T-helper 22 cell (primary cell): ENCODE data around the gene ATG10.
"Not testable (repeated sequence)": the region's sequence is repeated elsewhere in the genome, so short reads cannot be mapped to it uniquely, and the experiment has no call there.

Source experiments
- DNase-seq: peaks from one replicate; pipeline ENCODE4 v3.0.0-alpha.2; 2020; ENCODE audit warnings: low read depth

The ATG10 gene

DNA sequence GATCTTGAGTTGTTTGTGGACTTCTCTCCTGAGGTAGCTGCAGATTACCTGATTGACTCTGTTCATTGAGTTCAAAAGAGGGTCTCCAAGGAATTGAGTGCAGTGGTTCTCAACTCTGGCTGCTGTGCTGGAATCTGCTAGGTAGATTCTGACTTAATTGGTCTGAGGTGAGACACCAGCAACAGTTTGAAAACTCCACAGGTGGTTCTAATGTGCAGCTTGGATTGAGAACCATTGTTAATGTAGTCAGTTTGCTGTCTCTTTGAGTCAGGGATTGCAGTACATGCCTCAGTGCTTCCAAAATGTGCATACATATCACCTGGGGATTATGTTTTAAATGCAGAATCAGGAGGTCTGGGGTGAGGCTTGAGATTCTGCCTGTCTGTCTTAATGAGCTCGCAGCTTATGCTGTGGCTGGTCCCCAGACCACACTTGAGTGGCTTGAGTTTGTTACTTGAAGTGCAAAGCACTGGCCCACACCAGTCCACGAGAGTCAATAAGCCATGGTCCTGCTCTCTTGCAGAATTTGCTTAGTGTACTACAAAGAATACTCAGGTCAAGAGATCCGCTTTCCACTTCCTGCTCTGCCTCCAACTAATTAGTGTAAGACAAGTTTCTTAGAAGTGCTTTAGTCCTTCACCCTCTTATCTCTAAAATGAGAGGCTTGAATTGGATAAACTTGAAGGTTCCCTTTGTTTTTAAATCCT lies 82.3 kb downstream of the ATG10 start:
- no peak for DNase-seq

DNA sequence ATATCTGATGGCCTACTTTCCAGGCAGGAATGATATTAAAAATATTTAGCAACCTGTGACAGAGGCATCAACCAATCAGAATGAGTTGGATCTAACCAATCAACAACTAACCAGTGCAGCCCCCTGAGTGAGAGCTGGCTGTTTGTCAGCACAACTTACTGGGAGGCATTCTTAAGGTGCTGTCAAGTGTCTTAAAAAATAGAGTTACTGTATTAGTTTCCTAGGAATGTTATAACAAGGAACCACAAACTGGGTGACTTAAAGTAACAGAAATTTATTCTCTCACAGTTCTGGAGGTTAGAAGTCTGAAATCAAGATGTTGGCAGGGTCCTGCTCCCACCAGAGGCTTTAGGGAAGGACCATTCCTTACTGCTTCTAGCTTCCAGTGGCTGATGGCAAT lies 85.2 kb downstream of the ATG10 start:
- no peak for DNase-seq

GRCh38 chr5:82058710-82059109 lies 86.9 kb downstream of the ATG10 start:
- no peak for DNase-seq

DNA sequence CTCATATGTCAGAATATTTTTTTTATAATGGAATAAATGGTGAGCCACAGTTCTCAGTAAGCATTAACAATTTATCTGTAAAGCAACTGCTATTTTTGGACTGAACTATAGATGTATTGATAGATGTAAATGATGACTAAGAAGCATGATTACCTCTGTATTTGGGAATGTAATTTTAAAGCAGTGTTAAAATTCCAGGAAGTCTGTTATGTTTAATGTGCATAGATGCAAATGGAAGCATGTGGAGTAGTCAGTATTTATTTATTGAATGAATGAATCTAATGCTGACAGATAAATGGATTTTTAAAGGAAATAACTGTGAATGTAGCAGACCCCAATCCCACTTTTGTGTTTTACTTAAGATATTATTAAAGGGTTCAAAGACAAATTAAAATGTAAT lies 95.0 kb downstream of the ATG10 start:
- DNase-seq = no peak

DNA sequence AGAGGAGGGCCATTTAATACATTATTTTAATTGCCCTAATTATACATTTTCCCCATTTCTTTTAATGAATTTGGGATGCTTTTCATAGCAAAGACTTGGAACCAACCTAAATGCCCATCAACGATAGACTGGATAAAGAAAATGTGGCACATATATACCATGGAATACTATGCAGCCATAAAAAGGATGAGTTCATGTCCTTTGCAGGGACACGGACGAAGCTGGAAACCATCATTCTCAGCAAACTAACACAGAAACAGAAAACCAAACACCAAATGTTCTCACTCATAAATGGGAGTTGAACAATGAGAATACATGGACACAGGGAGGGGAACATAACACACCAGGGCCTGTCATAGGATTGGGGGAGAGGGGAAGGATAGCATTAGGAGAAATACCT lies 96.2 kb downstream of the ATG10 start:
- not testable (repeated sequence) for DNase-seq

DNA sequence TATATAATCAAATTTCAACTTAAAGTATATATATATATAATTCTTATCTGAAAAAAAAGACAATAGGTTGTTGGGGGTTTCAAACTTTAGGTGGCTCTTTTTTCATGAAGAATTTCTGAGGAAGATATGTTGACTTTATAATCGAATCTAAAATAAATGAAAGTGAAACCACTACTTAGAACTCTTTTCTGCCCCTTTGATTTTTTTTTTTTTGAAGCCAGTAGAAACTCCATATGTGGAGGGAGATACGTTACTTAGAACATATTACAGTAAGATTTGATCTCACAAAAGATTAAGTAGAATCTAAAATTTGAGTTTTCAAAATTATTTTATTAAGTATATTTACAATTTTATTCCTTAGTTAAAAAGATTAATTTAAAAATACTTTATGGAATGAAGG lies 96.9 kb downstream of the ATG10 start:
- DNase-seq = no peak

DNA sequence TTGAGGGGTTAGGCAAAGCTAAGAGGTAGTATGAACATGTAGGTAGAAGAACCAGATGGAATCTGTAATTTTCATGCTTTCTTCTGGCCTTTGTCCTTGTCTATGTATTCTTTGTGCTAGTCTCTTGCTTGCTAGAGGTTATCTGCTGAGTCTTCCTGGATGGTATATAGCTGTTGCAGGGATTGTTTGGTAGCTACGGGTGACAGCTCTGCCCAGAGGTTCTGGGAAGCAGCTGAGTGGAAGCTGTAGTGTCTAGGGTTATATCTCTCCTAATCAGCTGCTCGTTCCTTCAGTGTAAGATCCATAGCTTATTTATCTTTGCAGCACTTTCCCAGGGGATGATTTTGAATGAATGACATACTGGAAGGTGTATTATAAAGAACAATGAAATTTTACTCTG lies 100.3 kb downstream of the ATG10 start:
- no peak for DNase-seq

DNA sequence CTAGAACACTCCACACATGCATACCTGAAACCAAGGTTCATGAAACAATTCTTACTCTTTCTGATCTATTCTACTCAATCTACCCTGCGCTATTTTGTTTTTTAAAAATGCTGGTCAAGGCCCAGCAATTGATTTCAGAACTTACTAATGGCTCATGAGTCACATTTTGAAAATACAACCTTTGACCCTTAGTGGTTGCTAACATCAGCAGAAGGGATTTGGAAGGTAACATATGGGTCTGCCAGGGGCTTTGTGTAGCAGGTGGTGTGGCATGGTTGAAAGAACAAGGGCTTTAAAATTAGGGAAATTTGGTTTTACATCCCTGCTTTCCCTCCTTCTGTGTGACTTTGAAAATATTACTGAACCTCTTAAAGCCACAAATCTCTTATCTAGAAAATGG lies 101.4 kb downstream of the ATG10 start:
- DNase-seq = no peak

DNA sequence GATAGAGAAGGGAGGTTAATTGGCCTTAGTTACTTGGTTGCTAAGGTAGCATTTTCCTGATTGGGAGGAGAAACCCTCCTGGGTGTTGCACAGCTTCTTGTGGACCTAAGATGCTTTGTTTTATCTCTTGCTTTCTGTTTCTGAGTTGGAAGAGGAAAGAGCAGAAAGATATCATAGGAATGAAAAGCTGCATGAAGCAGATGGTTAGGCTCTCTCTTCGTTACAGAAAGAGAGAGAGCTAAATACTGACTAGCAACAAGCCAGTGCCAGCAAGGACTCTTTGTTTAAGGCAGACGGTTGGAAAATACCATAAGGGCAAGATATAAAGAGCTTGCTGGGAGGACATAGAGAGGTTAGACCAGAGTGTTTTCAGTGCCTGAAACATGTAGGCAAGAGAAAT lies 103.1 kb downstream of the ATG10 start:
- DNase-seq = no peak

- no peak for DNase-seq
These were observed 105.7 kb downstream of the ATG10 start for GRCh38 chr5:82077496-82077895.

- no peak for DNase-seq
These were observed 119.8 kb downstream of the ATG10 start for GRCh38 chr5:82091617-82092016.

GRCh38 chr5:82095536-82095935 lies 123.7 kb downstream of the ATG10 start:
- DNase-seq = no peak

DNA sequence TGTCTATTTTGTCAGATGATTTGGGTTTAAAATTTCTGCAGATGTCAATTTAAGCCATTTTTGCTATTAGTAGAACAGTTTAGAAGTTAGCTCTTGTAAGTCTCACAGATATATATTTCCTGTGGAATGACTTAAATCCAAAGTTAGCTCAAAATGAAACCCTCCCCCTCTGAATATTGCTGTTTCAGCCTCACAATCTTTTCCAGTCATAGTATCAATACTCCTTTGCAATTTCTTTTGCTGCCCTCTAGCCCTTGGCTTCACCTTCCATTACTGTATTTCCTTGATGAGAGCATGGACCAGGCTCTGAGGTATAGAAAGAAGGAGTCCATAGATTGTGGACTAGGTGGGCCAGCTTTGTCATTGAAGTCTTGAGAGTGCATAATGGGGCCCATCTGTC lies 124.4 kb downstream of the ATG10 start:
- DNase-seq = no peak

DNA sequence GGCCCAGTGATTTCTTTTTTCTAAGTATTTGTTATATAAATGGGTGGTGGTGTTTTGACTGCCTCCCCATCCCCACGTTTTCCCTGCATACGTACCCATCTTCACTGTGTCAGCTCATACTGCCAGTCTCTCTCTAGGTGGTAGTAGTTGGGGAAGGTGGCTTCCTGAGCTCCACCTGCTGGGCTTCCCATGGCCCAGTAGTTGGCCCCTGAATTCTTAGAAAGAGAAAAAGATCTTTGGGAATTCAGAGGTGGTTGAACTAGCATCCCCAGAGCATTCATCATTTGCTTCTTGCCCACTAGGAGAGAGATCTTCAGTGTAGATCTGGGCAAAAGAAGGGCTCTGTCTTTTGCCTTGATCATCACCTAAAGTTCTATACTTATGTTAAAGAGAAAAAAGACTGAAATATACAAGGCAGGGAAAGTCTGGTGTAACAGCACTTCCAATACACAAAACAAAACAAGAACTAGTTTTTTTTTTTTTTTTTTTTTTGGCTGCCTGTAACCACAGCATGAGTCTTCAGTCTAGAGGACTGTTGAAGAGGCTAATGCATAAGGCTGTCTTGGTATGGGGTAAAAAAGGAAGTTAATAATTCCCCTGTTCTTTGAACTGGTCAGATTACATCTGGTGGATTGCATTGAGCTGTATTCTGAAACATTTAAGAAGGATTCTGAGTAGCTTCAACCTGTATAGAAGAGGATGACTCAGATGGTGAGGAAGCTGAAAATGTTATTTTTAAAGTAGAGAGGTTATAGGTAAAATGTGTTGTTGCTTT lies 128.7 kb downstream of the ATG10 start:
- DNase-seq = no peak

DNA sequence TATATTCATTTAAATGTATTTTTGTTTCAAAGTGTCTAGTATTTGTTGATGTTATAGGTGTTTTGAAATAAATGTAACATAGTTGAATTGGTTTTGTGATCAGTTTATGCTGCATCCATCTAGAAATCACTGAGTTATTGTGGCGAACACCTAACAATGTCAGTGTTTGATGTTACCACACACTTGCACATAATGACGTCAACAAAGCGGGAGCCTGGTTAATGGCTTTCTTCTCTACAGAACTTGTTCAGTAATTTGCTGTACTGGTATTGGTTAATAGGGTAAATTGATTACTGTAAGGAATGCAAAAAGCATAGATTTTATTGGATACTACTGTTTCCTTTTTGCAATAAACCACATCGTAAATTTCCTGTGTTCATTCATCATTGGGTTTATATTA lies 133.0 kb downstream of the ATG10 start:
- no peak for DNase-seq

DNA sequence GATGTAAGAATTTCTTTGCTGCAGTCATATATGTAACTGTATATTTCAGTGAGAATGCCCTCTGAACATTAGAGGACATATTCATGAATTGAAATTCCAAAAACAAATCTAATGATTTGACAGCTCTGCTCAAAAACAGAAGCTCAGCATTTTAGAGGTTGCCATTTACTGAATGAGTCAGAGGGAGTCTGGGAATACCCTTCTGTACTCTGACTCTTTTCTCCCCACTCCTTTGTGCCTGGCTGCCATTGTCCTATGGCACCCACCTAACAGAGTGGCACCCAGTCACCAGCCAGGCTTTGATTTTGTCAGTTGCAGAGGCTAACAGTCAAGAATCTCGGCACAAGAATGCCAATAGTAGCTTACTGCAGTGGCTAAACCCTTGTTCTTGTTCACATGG lies 133.6 kb downstream of the ATG10 start:
- no peak for DNase-seq

DNA sequence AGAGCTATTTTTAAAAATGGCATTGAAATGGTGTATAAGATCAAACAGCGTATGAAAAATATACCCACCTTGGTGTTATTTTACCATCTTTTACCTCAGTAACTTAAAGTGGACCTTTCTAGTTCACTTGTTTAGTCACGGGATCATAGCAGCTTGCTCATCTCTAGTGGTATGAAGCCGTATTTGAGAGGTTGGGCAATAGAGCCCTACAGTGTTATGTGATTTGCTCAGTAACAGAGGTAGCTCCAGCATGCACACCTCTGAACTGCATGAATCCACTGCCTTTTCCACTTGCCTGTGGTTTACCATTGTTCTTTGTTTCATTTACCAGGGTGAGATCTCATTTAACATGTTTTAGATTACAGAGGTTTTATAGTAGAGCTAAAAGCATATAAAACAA lies 134.4 kb downstream of the ATG10 start:
- no peak for DNase-seq

- DNase-seq = no peak
These were observed 134.9 kb downstream of the ATG10 start for GRCh38 chr5:82106756-82107155.

DNA sequence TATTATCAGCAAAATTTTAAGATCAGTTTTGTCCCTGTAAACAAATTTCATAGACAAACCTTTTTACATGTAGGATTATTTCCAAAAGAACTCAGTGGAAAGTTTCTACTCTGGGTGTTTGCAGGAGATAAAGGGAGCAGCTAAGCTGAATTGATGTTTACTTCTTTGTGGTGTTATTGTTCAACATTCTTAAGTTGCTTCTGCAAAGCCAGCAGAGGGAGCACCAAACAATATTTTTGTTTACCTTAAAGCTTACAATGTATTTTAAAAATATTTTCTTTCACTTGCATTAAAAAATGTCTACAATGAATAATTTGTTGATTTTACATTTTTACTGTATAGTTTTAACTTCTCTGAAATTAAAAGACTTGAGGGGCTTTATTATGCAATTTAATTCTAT lies 135.4 kb downstream of the ATG10 start:
- DNase-seq = no peak

DNA sequence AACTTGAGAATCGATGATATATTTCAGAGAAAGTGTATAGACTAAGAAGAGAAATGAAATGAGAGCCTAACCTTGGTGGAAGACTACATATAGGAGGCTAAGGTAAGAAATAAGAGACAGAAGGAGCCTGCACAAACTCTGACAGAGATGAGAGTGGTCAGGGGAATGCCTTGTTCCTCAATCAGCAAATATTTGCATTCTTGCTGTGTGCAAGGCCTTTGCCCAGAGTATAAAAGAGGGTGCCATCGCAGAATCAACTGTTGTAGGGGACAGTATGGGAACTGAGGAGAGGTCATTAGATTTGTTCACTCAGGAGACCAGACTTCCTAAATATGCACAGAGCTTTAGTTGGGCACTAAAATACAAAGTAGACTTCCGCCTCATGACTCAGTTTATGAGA lies 137.2 kb downstream of the ATG10 start:
- DNase-seq = no peak

GRCh38 chr5:82109915-82110314 lies 138.1 kb downstream of the ATG10 start:
- DNase-seq = not testable (repeated sequence)

- DNase-seq = no peak
These were observed 139.4 kb downstream of the ATG10 start for GRCh38 chr5:82111191-82111590.

DNA sequence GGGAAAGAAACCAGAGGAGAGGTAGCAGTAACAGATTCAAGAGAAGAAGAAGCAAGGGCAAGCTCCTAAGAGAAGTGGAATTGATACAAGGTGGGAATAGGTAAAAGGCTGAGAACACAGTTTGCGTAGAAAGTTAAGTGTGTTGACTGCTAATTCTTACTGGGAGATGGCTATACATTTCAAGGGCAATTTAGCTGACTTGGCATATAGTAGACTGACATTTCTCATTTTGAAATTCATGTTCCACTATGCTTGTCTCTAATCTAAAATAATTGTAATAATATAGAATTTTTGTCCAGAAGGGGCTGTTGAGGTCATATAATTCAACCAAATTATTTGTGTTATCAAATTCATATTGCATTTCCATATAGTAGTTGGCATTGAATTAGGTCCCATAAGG lies 144.0 kb downstream of the ATG10 start:
- no peak for DNase-seq

- DNase-seq = no peak
These were observed 148.1 kb downstream of the ATG10 start for GRCh38 chr5:82119889-82120288.
